ENCODE data around the gene SMYD3.

- TF ChIP-seq CTCF (IDR thresholded peaks at IDR 0.05) (no peak), POLR2A (IDR thresholded peaks at IDR 0.05) (no peak)
These were observed 619.2 kb downstream of the SMYD3 start for GRCh38 chr1:245887829-245888228.
